Panc1 (cell line): ENCODE measurements around the gene ATP9A.

Experiments
- POLR2AphosphoS5 ChIP-seq: IDR thresholded peaks from 2 replicates; pipeline ENCODE4 v1.6.1; 2012; ENCODE audit warnings: mild to moderate bottlenecking, low read depth, low read length, moderate library complexity
- TCF7L2 ChIP-seq: IDR thresholded peaks from 2 replicates; pipeline ENCODE4 v1.6.1; 2011; ENCODE audit warnings: mild to moderate bottlenecking, low read depth, low read length, inconsistent platforms
- TF ChIP-seq, protein P1 (sequence below): fragments of 450-650 bp; IDR thresholded peaks from 2 replicates; pipeline ENCODE4 v1.5.1; 2017; ENCODE audit warnings: mild to moderate bottlenecking
- TF ChIP-seq, protein P2 (sequence below), 2 experiments: IDR thresholded peaks; 2 replicates each; pipeline ENCODE4 v1.6.1; 2011 to 2012; ENCODE audit warnings: low read depth in 2 of 2, control low read depth in 1 of 2, low read length in 1 of 2, mild to moderate bottlenecking in 1 of 2, moderate library complexity in 1 of 2; ENCODE audit not compliant: insufficient read depth in 1 of 2

DNA sequence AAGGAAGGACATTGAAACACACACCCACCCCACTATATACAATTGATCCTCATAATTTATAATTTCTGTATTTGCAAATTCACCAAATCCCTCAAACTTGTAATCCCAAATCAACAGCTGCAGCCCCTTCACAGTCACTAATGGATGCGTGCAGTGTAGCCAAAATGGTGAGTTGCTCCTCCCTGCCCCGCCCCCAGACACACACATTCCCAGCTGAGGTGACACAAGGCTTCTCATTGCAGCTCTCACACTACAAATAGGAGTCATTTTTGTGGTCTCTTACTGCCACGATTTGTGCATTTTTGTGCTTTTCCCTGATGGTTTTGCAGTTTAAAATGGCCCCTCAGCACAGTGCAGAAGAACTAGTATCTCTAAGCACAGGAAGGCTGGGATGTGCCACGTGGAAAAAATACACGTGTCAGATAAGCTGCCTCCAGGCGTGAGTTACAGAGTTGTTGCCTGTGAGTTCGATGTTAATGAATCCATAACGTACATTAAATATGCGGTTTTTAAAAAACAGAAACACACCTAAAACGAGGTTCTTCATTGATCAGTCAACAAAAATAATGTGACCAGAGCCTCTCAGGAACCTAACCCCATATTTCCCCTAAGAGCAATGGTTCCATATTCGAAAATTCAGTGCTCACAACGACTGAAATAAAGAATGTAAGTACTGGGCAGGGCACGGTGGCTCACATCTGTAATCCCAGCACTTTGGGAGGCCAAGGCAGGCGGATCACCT, 8.2 kb downstream of the ATP9A start:
- TF ChIP-seq, protein P1, sequence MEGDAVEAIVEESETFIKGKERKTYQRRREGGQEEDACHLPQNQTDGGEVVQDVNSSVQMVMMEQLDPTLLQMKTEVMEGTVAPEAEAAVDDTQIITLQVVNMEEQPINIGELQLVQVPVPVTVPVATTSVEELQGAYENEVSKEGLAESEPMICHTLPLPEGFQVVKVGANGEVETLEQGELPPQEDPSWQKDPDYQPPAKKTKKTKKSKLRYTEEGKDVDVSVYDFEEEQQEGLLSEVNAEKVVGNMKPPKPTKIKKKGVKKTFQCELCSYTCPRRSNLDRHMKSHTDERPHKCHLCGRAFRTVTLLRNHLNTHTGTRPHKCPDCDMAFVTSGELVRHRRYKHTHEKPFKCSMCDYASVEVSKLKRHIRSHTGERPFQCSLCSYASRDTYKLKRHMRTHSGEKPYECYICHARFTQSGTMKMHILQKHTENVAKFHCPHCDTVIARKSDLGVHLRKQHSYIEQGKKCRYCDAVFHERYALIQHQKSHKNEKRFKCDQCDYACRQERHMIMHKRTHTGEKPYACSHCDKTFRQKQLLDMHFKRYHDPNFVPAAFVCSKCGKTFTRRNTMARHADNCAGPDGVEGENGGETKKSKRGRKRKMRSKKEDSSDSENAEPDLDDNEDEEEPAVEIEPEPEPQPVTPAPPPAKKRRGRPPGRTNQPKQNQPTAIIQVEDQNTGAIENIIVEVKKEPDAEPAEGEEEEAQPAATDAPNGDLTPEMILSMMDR: no peak
- no peak for TF ChIP-seq POLR2AphosphoS5
- TF ChIP-seq, protein P2, sequence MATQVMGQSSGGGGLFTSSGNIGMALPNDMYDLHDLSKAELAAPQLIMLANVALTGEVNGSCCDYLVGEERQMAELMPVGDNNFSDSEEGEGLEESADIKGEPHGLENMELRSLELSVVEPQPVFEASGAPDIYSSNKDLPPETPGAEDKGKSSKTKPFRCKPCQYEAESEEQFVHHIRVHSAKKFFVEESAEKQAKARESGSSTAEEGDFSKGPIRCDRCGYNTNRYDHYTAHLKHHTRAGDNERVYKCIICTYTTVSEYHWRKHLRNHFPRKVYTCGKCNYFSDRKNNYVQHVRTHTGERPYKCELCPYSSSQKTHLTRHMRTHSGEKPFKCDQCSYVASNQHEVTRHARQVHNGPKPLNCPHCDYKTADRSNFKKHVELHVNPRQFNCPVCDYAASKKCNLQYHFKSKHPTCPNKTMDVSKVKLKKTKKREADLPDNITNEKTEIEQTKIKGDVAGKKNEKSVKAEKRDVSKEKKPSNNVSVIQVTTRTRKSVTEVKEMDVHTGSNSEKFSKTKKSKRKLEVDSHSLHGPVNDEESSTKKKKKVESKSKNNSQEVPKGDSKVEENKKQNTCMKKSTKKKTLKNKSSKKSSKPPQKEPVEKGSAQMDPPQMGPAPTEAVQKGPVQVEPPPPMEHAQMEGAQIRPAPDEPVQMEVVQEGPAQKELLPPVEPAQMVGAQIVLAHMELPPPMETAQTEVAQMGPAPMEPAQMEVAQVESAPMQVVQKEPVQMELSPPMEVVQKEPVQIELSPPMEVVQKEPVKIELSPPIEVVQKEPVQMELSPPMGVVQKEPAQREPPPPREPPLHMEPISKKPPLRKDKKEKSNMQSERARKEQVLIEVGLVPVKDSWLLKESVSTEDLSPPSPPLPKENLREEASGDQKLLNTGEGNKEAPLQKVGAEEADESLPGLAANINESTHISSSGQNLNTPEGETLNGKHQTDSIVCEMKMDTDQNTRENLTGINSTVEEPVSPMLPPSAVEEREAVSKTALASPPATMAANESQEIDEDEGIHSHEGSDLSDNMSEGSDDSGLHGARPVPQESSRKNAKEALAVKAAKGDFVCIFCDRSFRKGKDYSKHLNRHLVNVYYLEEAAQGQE (IDR thresholded peaks at IDR 0.05; ENCODE audit: insufficient read depth in 1 of 2, low read depth in 2 of 2, low read length in 1 of 2): no peak
- no peak for TF ChIP-seq TCF7L2
